Uterus (tissue), 4 donors: ENCODE results near the gene FAM118A. TPM values are rescaled to one million over a fixed set of nuclear protein-coding genes. Genes with fewer than 3 reads are reported as not detected.
"Not testable (repeated sequence)": the region's sequence is repeated elsewhere in the genome, so short reads cannot be mapped to it uniquely, and the experiment has no call there.

ENCODE experiments used
- DNase-seq, 2 donors: peaks; one replicate each; pipeline ENCODE4 v3.0.0-alpha.2; 2019 to 2020
- H3K27ac ChIP-seq, 2 donors: fragments of 200-600 bp; sonication (generic); 1 replicate in 1 of 2; 2 replicates in 1 of 2; pipeline ENCODE4 v1.5.1; 2016 to 2018
- H3K27me3 ChIP-seq, 2 donors: fragments of 200-600 bp; sonication (generic); one replicate each; pipeline ENCODE4 v1.5.1; 2018 to 2019; ENCODE audit warnings: control low read depth in 1 of 2
- H3K36me3 ChIP-seq, 2 donors: fragments of 200-600 bp; sonication (generic); one replicate each; pipeline ENCODE4 v1.5.1; 2019; ENCODE audit warnings: control low read depth in 1 of 2
- H3K4me1 ChIP-seq, 2 donors: fragments of 200-600 bp; sonication (generic); one replicate each; pipeline ENCODE4 v1.5.1; 2018 to 2019; ENCODE audit warnings: control low read depth in 1 of 2
- H3K4me3 ChIP-seq, 2 donors: fragments of 200-600 bp; sonication (generic); 1 replicate in 1 of 2; 2 replicates in 1 of 2; pipeline ENCODE4 v1.5.1; 2018 to 2019; ENCODE audit warnings: mild to moderate bottlenecking in 1 of 2
- H3K9me3 ChIP-seq, 2 donors: fragments of 200-600 bp; sonication (generic); one replicate each; pipeline ENCODE4 v1.5.1; 2019; ENCODE audit warnings: control low read depth in 1 of 2
- CTCF ChIP-seq, 4 experiments: fragments of 200-600 bp in 2 of 4; fragments of 450-650 bp in 2 of 4; sonication (generic) in 2 of 4; IDR thresholded peaks; one replicate each; pipeline ENCODE4 v1.5.1; 2016 to 2019; ENCODE audit warnings: antibody characterized with exemption in 4 of 4, mild to moderate bottlenecking in 2 of 4, moderate library complexity in 1 of 4
- POLR2A ChIP-seq, 2 donors: fragments of 450-650 bp; IDR thresholded peaks; one replicate each; pipeline ENCODE4 v1.6.1; 2016; ENCODE audit warnings: antibody characterized with exemption in 2 of 2, mild to moderate bottlenecking in 1 of 2, moderate library complexity in 1 of 2
- intact Hi-C: fragments of 100-400 bp; cut with DNase I; formaldehyde crosslinking; loops from one replicate; pipeline ENCODE4 v1.15.1; 2023; ENCODE audit warnings: low total_unique reads
- total RNA-seq, 4 donors: library from RNA; depleted of rRNA in 3 of 4; stranded (reverse); fragments of >200 nt in 3 of 4; gene quantifications; one replicate each; pipeline versions ENCODE4 v1.1.0 to v1.2.4, GENCODE V29; 2014 to 2023
- donor health status: DM: yes; HTN: yes; CAD: no.

The FAM118A gene
- total RNA-seq, 4 donors from 2014 or later: 16.5 to 97.9 (median 46.7) TPM

- Histone ChIP-seq H3K27ac (no peak overlapping the region), H3K4me3 (no peak overlapping the region), H3K27me3 (no peaks in the 10 kb centered on the region), H3K4me1 (no peaks in the 10 kb centered on the region), H3K9me3 (no peaks in the 10 kb centered on the region), H3K36me3 (no peaks in the 10 kb centered on the region)
- TF ChIP-seq CTCF (IDR thresholded peaks at IDR 0.05): no peak
- no peak for DNase-seq
- intact Hi-C loops: no loop called here
These were observed 33.4 kb downstream of the FAM118A start for GRCh38 chr22:45343143-45343542.

GRCh38 chr22:45344334-45344733 lies 34.6 kb downstream of the FAM118A start:
- Histone ChIP-seq H3K9me3 (no peaks in the 10 kb centered on the region), H3K4me1 (no peaks in the 10 kb centered on the region), H3K36me3 (no peaks in the 10 kb centered on the region), H3K27ac (no peak overlapping the region), H3K27me3 (no peaks in the 10 kb centered on the region), H3K4me3 (no peak overlapping the region)
- DNase-seq: no peak
- TF ChIP-seq POLR2A (IDR thresholded peaks at IDR 0.05) (no peak), CTCF (IDR thresholded peaks at IDR 0.05) (peak in 1 of 4 experiments; percentile 20)
- intact Hi-C loops: no loop called here

- no peak for DNase-seq
- H3K27ac ChIP-seq: no peak overlapping the region
- no peak overlapping the region for H3K4me3 ChIP-seq
- TF ChIP-seq POLR2A (IDR thresholded peaks at IDR 0.05) (no peak), CTCF (IDR thresholded peaks at IDR 0.05) (no peak)
- H3K4me1 ChIP-seq: no peaks in the 10 kb centered on the region
- no peaks in the 10 kb centered on the region for H3K27me3 ChIP-seq
- H3K9me3 ChIP-seq: no peaks in the 10 kb centered on the region
- no peaks in the 10 kb centered on the region for H3K36me3 ChIP-seq
- intact Hi-C loops: no loop called here
These were observed 40.2 kb downstream of the FAM118A start for GRCh38 chr22:45349916-45350315.

GRCh38 chr22:45351956-45352355 lies 42.2 kb downstream of the FAM118A start:
- Histone ChIP-seq H3K4me3 (no peak overlapping the region), H3K36me3 (no peaks in the 10 kb centered on the region), H3K27me3 (no peaks in the 10 kb centered on the region), H3K4me1 (no peaks in the 10 kb centered on the region), H3K27ac (no peak overlapping the region), H3K9me3 (no peaks in the 10 kb centered on the region)
- DNase-seq: no peak
- TF ChIP-seq POLR2A (IDR thresholded peaks at IDR 0.05): no peak
- TF ChIP-seq CTCF (IDR thresholded peaks at IDR 0.05): no peak
- intact Hi-C loops: no loop called here

- H3K36me3 ChIP-seq, intact Hi-C loops, H3K4me3 ChIP-seq, H3K9me3 ChIP-seq, H3K27ac ChIP-seq, DNase-seq, H3K27me3 ChIP-seq, H3K4me1 ChIP-seq: not testable (repeated sequence)
These were observed 43.0 kb downstream of the FAM118A start for GRCh38 chr22:45352757-45353156.

- no peak overlapping the region for H3K4me3 ChIP-seq
- no peaks in the 10 kb centered on the region for H3K36me3 ChIP-seq
- TF ChIP-seq CTCF (IDR thresholded peaks at IDR 0.05) (no peak), POLR2A (IDR thresholded peaks at IDR 0.05) (no peak)
- intact Hi-C loops: no loop called here
- H3K9me3 ChIP-seq: no peaks in the 10 kb centered on the region
- H3K27ac ChIP-seq: no peak overlapping the region
- H3K4me1 ChIP-seq: no peaks in the 10 kb centered on the region
- no peak for DNase-seq
- H3K27me3 ChIP-seq: no peaks in the 10 kb centered on the region
These were observed 44.1 kb downstream of the FAM118A start for GRCh38 chr22:45353786-45354185.
